HTR-8/SVneo (cell line): ENCODE results near the gene RRN3.
A peak's percentile ranks its signal among the peaks of the same experiment; 100 is the strongest.
"Not testable (repeated sequence)": the region's sequence is repeated elsewhere in the genome, so short reads cannot be mapped to it uniquely, and the experiment has no call there.

Source experiments
- DNase-seq: peaks from one replicate; pipeline ENCODE4 v3.0.0; 2011; ENCODE audit warnings: low spot score, mixed read lengths; ENCODE audit not compliant: insufficient read length
- FAIRE-seq: peaks from 2 replicates; lab custom pipeline; 2011; peaks lifted over from hg19 to GRCh38; lab: Jason Lieb, UNC

The RRN3 gene

DNA sequence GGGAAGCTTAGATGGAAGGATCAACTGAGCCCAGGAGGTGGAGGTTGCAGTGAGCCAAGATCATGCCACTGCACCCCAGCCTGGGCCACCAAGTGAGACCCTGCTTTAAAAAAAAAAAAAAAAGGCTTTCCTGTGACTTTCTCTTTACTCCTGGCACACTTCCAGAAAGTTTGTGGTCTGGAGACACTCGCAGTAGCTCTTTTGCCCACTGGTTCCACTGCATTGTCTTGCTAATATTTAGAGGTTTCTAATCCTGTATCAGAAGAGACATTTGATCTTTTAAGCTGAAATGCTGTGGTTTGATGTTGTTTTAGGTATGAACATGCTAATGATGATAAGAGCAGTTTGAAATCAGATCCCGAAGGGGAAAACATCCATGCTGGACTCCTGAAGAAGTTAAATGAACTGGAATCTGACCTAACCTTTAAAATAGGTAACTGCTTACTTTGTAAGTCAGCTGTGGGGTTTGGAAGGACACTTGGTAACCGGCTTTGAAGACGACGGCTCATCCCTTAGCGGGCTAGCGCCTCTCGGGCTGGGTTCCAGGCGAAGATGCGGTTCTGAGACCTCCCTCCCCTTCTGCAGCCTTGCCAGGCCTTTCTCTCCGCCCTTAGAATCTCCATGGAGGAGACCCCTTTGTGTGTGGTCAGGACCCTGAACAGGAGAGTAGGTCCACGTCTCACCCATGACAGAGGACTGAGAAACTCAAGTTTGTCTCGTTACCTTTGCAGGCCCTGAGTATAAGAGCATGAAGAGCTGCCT is 61.3 kb downstream of the RRN3 start:
- DNase-seq, result no peak
- no peak for FAIRE-seq

DNA sequence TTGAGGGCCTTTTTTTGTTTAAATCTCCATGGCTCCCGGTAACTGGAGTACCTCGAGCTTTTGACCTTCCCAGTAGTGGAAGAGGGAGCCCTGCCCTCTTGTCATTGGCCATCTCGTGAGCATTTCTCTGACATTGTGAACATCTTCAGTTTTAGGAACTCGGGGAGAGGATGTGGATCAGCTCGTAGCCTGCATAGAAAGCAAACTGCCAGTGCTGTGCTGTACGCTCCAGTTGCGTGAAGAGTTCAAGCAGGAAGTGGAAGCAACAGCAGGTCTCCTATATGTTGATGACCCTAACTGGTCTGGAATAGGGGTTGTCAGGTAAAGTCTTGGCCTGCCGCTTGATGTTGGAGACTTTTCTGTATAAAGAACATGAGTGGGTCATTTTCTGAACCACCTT is 62.5 kb downstream of the RRN3 start:
- DNase-seq (no peak), FAIRE-seq (no peak)

DNA sequence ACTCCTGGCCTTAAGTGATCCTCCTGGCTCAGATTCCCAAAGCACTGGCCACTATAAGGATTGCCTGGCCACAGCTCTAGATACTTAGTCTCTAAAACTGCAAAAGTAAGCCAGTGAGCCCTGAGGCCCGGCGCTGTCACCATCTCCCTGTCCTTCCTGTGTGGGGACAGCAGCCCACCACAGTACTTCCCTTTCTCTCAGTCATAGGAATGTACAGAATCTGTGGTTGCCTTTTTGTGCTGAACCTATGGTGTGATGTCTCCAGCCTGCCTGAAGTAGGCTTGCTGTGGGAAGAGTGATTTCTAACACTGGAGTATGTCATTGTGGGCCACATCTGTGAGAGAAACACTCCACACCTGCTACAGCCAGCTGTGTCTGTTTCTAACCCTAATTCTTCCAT is 62.9 kb downstream of the RRN3 start:
- no peak for DNase-seq
- no peak for FAIRE-seq

DNA sequence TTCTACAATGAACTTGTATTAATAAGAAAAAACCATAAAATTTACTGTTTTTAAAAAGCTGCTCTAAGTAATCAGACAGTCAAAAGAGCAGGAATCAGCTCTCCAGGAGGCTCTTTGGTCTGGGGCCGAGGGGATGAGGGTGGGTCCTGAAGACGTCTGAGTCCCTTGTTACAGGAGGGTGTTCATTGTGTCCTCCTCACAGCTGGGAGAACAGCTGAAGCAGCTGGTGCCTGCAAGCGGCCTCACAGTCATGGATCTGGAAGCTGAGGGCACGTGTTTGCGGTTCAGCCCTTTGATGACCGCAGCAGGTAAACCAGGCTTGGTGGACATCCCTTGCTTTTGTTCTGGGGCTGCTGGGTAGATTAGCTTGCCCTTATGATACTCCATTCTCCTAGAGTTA is 64.3 kb downstream of the RRN3 start:
- not testable (repeated sequence) for FAIRE-seq, DNase-seq

DNA sequence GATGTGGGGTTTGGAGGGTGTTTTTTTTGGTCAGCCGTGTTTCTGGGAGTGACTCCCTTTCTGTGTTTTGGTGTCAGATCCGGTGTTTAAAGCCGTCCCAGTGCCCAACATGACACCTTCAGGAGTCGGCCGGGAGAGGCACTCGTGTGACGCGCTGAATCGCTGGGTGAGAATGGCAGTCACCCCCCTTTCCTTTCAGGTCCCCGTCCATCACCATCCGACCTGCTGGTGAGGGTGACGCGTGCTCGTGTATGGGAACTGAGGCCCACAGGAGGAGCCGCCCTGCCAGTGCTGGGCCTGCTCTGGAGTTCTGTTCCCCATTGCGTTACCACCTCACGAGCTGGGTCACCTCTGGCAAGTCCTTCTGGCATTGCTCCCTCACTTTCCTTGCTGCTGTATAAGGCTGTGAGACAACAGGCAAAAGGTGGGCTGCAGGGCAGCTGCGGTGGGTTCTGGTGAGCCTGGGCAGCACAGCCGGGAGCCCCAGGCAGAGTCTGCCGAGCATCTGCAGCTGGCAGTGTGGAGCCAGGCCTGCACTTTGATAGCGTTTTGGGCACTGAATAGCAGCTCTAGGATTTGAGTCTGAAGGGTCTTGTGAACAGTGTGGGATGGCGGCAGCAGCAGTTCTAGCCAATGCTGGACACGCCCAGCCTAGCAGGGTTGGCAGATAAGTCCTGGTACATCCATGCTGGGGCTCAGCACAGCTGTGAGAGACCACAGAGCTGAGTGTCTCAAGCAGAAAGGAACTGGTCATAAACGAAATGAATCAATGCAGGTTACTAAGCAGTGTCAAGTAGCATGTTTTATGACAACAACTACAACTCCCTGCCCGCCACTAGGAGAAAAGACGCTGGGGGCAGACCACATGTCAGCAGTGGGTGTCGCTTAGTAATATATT is 65.0 kb downstream of the RRN3 start:
- DNase-seq, result not testable (repeated sequence)
- peak; percentile 84 for FAIRE-seq

DNA sequence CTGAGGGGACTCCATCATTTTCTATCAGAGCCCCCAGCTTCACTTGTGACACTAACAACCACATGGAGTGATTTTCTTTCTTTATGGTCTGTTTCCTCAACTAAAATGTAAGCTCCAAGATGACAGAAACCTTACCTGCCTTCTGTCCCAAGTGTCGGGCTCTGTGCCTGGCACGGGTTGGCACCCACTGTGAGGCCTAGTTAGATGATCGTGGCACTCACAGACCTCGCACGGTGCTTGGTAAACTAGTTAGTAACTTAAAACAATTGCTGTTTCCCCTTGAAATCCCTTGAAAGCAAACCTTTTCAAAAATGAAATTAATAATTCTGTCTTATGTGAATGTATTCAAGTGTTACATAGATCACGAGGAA is 65.7 kb downstream of the RRN3 start:
- DNase-seq, result not testable (repeated sequence)

DNA sequence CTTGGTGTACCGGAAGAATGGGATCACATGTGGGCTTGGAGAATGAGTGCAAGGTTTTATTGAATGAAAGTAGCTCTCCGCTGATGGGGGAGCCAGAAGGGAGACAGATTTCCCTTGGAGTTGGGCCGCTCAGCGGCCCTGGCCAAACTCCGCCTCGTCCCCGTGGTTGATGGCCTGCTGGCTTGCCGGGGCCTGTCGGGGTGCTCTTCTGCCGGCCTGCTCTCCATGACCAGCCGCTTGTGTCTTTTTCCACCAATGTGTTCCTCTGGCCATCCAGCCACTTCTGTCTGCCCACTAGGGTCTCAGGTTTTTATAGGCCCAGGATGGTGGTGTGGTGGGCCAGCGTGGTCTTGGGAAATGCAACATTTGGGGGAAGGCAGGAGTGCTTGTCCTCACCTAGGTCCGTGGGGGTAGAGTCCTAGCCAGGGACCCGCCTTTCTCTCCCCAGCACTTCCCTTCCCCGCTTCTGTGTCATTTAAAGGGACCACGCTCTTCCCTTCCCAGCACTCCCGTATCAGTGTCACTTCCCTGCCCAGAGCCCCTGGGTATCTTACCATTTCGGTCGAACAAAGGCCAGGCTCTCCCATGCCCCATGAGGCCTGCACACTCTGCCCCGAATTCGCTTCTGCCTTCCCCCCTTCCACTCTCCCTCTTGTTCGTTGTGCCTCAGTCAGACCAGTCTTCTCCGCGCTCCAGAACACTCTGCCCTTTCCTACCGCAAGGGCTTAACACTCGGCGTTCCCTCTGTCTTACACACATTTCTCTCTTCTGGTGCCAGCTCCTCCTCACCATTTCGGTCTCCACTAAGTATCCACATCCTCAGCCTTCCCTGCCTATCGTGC is 66.3 kb downstream of the RRN3 start:
- not testable (repeated sequence) for FAIRE-seq, DNase-seq

More for the DNA sequence above, 65.7 kb downstream of the RRN3 start:
- not testable (repeated sequence) for FAIRE-seq

DNA sequence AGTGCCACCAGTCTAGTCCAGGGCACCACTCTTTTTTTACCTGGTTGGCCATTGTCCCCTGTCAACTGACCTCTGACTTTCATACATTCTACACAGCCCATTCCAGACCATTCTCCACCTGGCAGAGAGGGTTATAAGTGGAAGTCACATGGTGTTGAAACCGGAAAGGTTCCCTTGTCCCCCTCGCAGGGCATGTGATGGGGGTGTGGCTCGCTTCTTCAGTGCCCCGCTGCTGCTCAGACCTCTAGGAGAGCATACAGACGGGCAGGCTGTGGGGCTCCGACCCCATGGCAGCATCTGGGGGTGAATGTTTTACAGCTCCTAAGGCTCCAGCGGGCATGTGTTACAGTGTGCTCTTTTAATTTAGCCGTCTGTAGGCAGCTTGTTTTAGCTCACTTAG is 67.0 kb downstream of the RRN3 start:
- not testable (repeated sequence) for FAIRE-seq, DNase-seq

DNA sequence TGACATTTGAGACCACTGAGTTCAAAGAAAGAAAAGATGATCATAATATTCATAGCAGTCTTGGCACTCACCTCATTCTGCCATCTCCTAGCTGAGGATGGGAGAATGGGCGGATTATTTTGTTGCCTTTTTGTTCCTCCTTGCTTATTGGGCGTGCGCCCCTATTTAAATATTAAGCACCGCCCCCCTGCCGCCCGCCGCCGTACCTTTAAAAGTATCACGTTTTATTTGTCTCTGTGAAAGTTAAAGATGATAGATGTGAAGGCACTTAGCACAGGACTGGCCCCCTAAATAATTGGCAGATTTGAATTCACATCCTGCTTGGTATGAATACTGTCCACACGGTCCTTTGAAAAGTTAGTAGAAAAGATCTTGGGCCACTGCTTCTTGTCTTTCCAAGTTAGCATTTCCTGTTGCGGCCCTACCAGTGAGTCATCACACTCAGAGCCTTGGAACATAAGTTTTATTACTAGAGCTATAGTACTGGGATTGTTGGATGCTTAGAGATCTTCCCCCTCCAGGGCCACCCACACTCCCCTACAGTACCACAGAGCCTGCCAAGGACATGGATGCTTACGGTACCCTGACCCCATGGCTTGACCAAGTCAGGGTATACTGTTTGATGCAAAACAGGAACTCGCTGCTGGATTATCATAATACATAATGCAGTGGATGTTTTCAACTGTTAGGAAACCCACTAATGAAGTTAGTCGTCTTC is 68.7 kb downstream of the RRN3 start:
- peak; percentile 88 for FAIRE-seq
- DNase-seq, result not testable (repeated sequence)

DNA sequence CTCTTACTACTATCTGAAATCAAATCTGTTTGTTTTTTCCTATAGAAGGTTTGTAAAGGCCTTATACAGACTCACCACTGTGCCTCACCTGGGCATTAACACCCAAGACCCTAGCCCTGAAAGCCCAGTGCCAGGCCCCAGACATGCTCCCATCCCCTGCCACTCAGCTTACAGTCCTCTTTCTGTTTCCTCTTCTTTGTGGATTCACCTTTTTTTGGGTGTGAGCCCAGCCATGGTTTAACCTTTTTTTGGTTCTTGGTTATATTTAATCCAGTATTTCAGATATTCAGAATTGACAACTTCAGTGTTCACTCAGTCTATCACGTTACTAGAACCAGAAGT is 69.2 kb downstream of the RRN3 start:
- not testable (repeated sequence) for FAIRE-seq, DNase-seq

DNA sequence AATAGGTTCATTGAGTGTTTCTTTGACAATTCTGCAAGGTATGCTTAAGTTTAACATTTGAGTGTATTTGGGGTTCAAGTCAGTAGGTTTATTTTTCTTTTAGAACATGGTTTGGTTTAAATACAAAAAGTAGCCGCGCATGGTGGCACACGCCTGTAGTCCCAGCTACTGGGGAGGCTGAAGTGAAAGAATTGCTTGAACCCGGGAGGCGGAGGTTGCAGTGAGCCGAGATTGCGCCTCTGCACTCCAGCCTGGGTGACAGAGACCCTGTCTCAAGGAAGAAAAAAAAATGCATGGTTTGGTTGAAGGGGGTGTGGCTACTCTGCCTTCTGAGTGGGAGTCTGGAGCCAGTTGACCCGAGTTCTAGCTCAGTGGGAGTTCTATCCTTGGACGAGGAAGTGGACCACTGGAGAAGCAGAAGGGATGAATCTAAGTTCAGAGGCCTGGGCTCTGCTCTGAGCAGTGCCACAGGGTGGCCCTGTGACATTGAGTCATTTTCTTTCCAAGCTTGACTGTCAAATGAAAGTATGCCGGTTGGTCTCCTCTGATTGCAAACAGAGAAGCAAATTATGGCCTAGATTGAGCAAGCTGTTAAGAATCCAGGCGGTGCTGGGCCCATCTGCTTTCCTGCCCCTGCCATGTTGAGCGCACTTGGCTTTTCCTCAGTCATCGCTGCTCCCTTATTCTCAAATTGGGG is 70.5 kb downstream of the RRN3 start:
- DNase-seq, FAIRE-seq: not testable (repeated sequence)

DNA sequence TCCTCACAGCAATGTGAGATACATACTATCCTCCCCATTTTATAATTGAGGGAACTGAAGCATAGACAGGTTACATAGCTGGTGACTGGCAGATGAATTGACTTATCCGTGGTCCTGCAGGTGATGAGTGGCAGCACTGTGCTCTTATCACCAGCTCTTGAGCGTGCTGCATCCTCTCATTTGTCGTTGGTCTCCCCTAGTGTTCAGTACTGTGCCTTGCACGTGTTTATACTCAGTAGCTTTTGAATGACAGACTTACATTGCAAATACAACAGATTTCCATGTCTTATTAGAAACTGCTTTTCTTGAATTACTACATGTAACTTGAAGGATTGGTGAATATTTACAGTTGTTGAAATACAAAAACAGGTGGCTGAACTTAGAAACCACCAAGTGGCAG is 71.9 kb downstream of the RRN3 start:
- FAIRE-seq, DNase-seq: not testable (repeated sequence)

DNA sequence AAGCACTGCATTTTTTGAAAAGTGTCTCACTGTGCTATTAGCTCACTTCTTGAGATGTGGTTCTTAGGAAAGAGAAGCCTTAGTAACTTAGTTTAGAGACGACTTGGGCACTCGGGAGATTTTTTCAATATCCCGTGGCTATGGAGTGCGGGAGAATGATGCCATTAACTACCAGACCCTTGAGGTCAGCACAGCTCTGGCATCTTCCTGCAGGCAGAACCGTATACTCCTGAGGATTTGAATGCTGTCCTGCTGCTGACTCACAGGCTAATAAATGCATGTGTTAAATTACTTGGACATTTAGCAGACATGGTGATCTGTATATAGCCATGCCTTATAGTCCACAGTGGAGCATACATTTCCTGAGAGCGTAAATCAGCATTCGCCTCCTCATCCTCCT is 72.6 kb downstream of the RRN3 start:
- not testable (repeated sequence) for DNase-seq, FAIRE-seq

DNA sequence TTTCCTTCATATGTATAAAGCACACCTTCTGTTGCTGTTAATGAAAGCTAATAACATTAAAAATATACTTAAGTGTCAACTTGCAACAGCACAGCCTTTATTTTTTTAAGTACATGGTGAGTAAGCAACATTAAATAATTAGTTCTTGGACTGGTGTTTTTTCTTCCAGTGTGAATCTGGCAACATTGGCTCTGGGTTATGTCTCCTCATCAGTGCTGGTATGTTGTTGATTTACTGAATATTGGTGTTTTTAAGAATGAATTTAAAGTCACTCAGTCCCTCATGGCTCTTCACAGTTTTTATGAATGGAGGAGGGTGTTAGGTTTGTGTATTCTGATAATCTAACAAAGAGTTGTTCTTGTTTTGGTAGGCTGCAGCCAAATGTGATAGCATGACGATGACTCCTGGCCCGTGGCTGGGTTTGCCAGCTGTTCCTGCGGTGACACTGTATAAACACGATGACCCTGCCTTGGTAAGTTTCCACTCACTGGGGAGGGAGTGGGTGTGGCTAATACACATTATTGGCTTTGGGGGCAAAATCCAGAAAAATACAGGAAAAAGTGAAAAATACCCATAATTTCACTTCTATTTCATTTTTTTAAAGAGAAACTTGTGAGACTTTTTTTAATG is 77.0 kb downstream of the RRN3 start:
- not testable (repeated sequence) for FAIRE-seq, DNase-seq

DNA sequence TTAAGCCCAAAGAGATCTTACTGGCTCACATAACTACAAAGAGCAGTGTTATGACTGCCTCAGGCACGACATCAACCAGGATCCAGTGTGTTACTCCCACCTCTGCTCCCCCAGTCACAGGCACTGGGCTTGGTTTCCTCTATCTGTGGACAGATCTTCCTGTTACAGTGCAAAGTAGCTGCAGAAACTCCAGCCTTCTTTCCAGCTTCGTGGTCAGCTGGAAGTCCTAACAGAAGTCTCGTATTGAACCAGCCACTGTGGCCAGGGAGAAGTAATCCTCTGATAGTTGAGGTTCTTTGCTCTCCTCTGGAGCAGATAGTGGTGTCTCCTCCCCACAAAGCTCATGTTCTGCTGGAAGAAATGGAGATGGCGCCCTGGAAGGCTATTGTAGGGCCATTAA is 77.7 kb downstream of the RRN3 start:
- not testable (repeated sequence) for DNase-seq, FAIRE-seq

DNA sequence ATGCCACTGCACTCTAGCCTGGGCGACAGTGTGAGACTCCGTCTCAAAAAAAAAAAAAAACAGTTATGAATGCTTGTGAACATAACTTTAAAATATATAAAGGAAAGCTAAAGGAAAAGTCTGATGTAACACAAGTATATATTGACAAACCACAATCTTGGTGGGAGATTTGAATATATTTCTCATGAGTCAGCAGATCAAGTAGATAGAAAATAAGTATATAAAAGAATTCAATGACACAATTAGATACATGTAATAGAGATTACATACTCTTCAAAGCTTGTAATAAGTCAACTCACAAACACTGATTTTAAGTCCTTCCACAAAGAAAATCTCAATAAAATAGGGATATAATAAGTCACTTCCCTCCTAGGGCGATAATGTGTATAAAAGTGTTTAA is 78.4 kb downstream of the RRN3 start:
- FAIRE-seq, DNase-seq: not testable (repeated sequence)

DNA sequence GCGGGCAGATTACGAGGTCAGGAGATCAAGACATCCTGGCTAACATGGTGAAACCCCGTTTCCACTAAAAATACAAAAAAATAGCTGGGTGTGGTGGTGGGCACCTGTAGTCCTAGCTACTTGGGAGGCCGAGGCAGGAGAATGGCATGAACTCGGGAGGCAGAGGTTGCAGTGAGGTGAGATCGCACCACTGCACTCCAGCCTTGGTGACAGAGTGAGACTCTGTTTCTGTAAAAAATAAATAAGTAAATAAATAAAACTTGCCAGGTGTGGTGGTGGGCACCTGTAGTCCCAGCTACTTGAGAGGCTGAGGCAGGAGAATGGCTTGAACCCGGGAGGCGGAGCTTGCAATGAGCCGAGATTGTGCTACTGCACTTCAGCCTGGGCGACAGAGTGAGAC is 81.1 kb downstream of the RRN3 start:
- FAIRE-seq, DNase-seq: not testable (repeated sequence)
